ENCODE measurements around the gene OXT.

The OXT gene

DNA sequence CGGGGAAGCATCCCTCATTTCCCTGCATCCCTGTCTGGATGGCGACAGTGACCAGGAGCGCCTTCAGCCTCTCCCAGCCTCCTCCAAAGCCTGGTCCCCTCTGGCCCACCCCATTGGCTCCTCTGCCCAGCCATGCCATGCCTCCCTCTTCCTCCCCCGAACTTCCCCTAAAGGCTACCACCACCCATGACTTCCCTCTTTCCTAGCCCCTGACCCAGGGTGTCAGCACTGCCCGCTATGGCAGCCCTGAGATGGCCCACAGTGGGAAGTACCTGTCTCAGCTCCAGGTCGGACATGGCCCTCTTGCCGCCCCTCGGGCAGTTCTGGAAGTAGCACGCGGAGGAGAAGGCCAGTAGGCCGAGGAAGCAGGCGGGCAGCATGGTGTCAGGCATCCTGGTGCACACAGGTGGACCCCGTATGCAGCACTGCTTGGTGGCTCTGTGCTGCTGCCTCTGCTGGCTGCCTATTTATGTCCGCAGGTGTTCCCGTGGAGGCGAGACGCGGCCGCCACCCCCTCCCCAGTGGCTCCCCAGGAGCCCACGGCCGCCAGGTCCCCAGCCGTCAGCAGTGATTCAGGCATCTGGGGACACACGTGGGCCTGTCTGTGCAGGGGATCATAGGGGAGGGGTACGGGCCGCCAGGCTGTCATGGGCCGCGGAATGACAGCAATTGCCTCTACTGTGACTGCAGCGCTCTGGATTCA is 13.0 kb downstream of the OXT start, which contains the start of gene AVP:
Gene AVP, minus strand, starts transcription at position 442 of the 703 bp plus-strand sequence. Its CDS starts 50 bp downstream, at position 392.
- no peak for DNase-seq (ENCODE audit: low spot score)

- DNase-seq (ENCODE audit: low spot score): no peak
Measured at GRCh38 chr20:3084986-3085360, 13.6 kb downstream of the OXT start.

DNA sequence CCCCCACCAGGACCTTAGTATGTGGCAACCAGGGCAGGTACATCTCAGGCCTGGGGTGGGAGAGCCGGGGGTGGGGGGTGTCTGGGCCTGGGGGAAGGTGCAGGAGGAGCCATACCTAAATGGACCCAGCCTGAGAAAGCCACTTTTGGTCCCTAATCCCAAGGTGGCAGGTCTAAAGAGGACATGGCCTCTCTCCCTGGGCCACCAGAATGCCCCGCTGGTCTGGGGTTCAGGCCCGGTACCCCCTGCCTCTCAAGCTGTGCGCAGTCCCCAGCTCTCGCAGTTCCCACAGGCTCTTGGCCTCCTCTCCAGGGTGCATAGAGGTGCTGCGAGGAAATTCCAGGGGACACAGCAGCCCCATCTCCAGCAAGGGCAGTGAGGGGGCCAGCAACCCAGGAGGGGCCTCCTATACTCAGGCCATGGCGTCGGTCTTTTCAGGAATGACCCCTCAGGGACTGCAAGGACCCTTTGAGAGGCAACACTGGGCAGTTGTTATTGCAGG is 14.2 kb downstream of the OXT start:
- DNase-seq (ENCODE audit: low spot score): no peak

DNA sequence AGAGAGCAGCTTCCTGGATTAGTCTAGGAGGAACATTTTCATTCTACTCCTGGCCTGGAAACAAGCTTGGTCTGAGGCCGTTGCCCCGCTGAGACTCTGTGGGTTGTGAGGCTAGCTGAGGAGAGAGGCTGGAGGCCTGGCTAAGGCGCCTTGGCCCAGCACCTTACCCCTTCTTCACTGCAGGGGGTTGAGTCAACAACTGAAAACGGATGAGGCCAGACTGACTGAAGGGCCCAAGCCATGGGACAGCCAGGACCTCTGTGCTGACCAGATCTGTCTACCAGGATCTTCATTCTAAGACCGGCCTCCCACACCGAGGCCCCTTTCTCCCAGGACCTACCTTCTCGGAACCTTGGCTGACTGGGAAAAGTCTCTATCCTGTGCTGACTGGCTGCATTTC is 16.6 kb downstream of the OXT start:
- DNase-seq (ENCODE audit: low spot score): no peak

- no peak for DNase-seq (ENCODE audit: low spot score)
Measured at GRCh38 chr20:3090565-3090964, 19.1 kb downstream of the OXT start.

GRCh38 chr20:3092611-3093379 is 21.4 kb downstream of the OXT start:
- DNase-seq (ENCODE audit: low spot score): no peak

DNA sequence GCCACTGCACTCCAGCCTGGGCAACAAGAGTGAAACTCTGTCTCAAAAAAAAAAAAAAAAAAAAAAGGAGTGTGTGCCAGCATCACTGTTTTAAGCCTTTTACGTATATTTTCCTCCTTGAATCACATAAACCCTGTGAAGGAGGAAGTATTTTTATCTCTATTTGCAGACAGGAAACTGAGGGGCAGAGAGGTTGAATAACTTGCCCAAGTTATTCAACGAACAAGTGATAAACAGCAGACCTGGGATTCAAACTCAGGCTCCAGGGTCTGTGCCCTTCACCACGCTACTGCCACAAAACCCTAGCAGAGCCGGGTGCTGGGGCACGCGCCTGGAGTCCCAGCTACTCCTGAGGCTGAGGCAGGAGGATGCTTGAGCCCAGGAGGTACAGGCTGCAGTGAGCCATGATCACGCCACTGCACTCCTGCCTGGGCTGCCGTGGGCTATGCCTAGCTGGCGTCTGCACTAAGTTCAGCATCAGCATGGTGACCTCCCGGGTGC is 22.5 kb downstream of the OXT start:
- no peak for DNase-seq (ENCODE audit: low spot score)

DNA sequence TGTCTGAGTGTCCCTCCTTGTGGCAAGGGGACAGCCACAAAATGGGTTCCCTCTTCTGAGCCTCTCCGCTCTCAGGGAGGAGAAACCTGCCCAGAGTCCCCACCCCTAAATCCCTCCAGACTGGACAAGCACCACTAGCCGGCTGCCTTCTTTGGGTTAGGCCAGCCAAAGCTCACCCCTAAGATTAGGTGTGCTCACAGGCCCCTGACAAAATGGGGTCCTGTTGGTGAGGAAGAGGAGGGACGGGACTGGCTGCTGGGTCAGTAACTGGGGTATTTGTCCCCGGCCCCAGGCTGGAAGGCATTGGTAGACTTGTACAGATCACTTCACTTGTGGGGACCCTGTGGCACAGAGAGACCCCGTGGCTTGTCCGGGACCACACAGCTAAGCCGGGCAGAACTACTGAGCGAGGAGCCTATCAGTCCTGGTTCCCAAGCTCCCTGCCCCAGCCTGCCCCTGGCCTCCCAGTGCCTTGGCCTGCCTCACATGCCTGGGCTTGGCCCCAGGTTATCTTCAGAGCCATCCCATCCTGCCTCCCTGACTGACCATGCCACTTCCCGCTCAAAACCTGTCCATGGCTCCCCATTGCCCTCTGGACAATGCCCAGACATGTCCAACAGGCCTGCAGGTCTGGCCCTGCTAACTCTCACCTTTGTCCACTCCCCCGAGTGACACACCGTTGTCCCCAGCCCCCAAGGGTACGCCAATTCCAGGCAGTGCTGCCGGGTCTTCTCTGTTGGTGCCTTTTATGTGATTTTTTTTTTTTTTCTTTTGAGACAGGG is 23.6 kb downstream of the OXT start:
- no peak for DNase-seq (ENCODE audit: low spot score)

DNA sequence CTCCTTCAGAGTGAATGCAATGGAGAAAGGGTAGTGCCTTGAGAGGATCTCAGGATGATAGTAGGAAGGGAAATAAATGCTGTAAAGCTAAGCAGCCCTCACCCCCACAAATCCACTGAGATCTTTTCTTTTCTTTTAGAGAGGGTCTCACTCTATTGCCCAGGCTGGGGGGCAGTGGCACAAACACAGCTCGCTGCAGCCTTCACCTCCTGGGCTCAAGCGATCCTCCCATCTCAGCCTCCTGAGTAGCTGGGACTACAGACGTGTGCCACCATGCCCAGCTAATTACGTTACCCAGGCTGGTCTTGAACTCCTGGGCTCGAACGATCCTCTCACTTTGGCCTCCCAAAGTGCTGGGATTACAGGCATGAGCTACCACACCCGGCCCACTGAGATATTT is 29.1 kb downstream of the OXT start:
- DNase-seq (ENCODE audit: low spot score): no peak

DNA sequence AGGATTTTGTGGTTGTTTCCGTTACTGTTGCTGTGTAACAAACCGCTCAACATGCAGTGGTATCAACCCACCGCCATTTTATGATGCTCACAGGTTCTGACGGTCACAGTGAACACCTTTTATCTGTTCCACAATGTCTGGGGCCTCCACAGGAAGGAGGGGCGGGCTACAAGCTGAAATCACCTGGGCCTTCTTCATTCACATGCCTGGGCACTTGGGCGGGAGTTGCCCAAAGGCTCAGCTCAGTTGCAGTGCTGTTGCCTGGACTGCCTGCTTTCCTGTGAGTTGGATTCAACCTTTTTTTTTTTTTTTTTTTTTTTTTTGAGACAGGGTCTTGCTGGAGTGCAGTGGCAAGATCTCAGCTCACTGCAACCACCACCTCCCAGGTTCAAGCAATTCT is 29.8 kb downstream of the OXT start:
- no peak for DNase-seq (ENCODE audit: low spot score)

DNA sequence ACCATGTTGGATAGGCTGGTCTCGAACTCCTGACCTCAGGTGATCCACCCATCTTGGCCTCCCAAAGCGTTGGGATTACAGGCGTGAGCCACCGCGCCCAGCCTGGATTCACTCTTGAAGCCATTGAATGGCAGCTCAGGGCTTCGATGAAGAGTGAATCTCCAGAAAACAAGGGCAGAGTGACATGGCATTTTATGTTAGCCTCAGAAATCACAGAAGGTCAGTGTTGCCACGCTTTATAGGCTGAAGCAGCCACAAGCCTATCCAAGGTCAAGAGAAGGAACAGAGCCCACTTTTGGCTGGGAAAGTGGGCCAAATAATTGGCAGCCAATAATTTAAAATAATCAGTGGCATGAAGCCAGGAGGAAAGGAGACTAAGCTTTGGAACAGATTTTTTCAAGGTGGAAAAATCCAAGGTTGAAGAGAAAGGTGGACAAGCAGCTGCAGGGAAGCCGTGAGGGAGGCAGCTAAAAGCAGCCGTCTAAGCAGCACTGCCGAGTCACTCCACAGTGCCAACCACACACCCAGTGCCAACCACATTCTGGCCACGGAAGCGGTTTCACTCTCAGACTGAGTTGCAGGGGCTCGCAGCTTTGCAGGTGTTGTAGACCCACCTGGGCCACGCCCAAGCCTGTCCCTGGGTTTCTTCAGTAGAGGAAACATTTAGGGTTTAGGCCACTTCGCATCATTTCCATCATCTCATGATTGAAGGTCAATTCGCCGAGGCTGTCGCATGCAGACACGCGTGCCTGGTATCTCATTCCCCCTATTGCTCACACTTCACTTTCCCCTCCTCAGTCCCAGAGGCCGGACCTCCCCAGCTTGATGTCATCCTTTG is 30.5 kb downstream of the OXT start:
- no peak for DNase-seq (ENCODE audit: low spot score)

- no peak for DNase-seq (ENCODE audit: low spot score)
Measured at GRCh38 chr20:3102575-3103368, 31.4 kb downstream of the OXT start.

DNA sequence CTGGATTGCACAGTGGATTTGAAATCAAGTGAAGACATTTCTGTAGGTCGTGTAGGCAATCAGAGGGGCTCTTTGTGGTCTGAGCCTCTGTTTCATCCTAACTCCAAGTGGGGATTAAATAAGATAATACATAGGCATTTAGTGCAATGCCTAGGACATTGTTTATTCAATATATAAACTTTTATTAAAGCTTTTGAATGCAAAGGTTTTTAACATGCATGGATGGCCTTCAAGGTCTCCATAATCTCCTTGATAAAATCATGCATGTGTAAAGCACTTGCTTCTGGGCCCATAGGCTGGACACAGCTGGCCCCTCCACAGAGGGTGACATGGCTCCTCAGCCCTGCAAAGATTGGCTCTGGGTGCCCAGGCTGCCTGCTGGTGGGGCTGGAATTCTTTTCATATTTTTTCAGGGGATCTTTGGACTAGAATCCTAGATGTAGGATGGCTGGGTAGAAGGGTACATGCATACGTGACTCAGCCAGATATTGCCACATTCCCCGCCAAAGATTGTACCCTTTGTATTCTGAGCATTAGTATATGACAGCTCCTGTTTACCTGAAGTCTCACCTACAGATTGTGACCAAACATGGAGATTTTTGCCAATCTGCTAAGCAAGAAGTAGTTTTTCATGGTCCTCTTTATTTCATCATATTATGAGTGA is 32.1 kb downstream of the OXT start:
- DNase-seq (ENCODE audit: low spot score): no peak

DNA sequence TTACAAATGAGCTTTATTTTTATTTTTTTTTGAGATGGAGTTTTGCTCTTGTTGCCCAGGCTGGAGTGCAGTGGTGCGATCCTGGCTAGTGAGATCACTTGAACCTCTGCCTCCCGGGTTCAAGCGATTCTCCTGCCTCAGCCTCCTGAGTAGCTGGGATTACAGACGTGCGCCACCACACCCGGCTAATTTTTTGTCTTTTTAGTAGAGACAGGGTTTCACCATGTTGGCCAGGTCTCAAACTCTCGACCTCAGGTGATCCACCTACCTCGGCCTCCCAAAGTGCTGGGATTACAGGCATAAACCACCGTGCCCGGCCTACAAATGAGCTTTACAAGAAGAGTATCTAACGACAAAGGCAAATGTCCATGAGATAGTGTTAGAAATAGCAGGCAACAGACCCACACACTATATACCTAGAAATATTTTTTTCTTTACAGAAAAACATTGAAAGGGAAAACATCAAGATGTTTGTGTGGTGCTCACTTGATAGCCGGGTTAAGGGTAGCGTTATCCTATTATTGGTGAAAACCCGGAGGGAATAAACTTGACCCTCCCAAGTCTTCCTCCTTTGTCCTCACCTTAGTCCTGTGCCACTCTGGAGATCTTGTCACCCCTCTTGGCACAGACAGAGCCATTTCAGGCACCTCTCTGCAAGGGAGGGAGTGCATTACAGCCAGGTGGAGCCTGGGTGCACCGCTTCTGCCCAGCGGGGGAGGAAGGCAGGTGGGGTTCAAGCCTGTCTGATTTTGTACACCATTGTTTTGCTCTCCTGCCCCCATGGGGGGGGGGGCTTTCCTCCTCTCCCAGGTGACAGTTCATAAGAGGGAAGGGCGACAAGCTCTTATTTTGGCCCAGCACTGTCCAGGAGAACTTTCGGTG is 34.1 kb downstream of the OXT start:
- DNase-seq (ENCODE audit: low spot score): no peak

- DNase-seq (ENCODE audit: low spot score): no peak
Measured at GRCh38 chr20:3106185-3106584, 34.8 kb downstream of the OXT start.

DNA sequence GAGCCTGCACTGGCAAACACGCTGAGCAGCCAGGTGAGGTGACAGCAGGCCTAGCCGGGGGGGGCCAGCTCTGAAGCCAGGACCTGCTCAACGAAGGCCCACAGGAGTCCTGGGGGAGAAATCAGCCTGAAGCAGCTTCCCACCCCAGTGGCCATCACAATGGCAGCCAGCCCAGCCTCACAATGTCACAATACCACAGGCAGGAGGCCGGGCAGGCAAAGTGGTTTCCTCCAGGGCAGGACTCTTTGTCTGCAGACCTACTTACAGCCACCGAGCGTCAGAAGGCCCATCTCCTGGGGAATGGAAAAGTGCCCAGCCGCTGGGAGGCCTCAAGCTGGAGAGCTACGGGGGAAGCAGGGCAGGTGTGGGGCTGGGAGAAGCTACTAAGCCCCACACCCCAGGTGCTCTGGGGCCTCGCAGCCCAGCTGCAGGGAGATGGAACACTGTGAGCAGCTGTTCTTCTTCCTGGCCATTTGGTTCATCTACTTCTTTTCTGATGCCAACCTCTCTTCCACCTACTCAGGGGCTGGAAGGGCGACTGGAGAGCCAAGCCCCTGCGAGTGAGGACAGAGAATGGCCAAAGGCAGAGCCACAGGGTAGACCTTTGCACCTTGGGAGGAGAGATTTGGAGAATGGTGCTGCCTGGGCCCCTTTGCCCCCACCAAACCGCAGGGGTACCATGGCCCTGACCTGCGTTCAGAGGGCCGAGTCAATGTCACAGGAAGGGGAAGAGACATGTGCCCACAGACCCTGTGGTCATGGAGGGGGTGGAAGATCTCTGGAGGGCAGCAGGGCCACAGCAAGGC is 35.4 kb downstream of the OXT start:
- DNase-seq (ENCODE audit: low spot score): peak; percentile 94

DNA sequence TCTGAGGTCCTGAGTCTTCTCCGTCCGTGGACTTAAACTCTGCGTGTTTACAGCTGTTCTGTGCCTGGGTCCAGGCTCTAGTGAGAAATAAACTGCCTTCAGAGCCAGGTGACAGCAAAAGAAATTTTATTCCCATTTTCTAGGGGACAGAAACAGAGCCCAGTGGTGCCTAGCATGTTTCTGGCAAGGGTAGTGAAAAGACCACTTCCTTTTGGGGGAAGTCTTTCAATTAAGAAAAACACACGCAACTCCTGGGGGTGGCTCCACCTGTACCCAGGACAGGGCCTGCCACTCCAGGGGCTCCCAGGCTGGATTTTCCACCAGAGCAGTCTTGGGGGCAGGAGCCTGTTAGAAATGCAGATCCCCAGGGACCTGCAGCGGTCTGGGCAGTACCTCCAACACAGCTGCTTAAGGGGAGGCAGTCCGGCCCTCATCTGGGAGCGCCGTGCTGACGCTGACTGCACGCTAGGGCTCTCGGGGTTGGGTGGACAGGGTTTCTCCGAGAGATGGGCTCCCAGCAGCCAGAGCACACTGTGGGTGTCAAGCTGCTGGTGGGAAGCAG is 36.1 kb downstream of the OXT start:
- DNase-seq (ENCODE audit: low spot score): no peak
